ENCODE data around the gene DNAAF2.

DNAAF2 gene

DNA sequence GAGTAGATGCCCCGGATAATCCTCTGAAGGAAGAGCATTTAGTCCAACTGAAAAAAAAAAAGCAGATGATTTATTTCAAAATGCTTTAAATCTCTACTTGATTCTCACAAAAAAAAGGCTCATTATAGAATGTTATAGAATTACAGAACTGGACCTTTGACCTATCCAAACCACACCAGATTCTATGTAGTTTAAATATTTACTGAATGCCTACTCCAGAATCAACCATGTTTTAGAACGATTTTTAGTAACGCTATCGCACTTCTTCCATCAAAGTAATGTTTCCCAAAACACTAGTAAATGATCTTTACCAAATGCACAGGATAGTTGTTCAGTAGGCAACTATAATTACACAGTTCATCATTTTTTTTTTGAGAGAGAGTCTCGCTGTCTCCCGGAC is 51.4 kb downstream of the DNAAF2 start:
- DNase-seq, result no peak

DNA sequence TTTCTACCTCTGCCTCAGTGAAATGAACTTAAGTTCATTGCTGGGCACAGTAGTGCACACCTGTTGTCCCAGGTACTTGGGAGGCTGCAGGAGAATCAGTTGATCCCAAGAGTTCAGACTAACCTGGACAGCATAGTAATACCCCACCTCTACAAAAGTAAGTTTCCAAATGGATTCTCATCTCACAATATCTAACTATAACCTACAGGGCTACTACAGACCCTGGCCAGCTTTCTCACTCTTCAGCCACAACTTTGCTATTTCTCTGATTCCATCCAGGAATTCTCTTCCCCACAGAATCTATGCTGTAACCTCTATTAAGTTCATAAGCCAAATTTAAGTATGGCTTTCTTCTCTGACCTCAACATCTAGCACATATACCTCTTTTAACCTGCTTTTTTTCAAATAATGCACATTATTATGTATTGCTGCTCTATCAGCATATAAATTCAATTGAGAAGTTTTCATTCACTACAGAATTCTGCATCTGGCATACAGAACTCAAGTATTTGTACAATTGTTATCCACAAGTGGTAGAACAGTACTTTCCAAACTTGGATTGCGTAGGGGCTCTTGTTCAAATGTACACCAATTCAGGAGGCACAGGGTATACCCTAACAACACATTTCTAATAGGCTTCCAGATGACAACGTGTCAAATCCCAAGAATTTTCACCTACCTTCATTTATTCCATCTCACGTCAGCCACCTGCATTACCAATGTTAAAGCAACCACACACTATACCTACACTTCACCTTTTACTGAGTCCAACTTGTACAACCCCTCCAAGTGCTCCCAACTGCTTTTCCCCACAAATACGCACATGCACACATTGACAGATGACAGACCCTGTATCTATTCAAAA is 52.7 kb downstream of the DNAAF2 start:
- DNase-seq, result no peak

DNA sequence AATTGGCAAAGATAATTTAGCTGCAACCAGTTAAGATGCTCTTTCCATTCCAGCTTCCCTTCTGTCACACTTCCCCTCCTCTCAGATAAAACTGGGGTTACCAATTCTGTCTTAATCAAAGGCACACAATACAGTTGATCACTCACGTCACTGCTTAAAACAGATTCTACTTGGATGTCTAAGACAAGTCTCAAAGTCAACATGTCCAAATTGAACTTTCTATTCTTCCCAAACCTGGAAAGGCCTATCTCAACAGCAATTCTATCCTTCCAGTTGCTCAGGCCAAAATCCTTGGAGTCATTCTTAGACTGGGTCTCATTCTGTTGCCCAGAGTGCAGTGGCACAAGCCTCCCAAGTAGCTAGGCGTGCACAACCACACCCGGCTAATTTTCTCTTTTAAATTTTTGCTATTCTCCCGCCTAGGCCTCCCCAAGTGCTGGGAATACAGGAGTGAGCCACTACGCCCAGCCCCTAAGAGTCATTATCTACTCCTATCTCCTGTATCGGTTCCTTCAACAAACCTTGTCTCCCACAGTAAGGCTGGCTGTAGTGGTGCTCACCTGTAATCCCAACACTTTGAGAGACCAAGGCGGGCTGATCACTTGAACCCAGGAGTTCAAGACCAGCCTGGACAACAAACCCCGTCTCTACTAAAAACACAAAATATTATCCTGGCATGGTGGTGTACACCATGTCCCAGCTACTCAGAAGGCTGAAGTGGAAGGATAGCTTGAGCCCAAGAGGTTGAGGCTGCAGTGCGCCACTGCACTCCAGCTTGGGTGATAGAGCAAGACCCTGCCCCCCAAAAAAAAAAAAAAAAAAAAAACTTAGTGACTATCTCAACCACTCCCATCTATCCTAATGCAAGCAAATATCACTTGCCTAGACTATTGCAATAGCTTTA is 53.6 kb downstream of the DNAAF2 start:
- no peak for DNase-seq

DNA sequence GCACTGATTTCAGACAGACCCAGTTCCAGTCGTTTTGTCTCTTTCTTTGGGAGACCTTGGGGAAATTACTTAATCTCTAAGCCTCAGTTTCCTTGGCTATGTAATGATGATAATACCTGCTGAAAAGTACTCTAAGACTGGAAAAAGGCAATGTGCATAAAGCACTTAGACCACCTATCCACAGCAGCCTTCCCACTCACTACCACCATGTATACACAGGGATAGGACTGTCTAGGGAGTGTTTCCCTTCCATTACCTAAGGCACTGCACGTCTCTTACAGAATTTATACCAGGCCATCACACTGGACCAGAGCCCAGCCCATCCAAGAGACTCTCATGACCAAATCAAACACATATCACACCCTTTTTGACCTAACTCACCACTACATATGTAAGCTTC is 55.2 kb downstream of the DNAAF2 start:
- no peak for DNase-seq

DNA sequence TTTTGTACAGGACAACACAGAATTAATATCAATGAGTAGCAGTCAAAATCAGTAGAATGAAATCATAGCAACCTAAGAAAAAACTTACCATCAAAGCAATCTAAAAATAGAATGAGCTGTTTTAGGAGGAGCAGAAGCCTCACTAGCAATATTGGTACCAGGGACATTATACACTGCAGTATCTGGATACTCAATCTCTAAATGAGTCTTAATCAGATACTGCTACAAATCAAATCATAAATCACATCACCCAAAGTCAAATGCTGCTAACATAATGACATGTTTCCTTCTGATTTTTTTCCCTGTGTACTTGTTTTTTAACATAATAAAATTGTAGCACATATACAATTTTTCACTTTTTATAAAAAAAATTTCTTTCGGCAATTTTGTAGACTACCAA is 56.9 kb downstream of the DNAAF2 start:
- DNase-seq, result no peak
